Fibroblast of pulmonary artery (primary cell): ENCODE results near the gene APBA1.

Experiments
- DNase-seq: peaks from one replicate; pipeline ENCODE4 v3.0.0-alpha.2; 2010; ENCODE audit warnings: low read depth
- H3K4me3 ChIP-seq: replicated peaks from 2 replicates; pipeline ENCODE4 v1.5.1; 2011; ENCODE audit warnings: low read depth, mild to moderate bottlenecking, control low read depth, low read length, moderate library complexity
- TF ChIP-seq, protein P1 (sequence below): IDR thresholded peaks from 2 replicates; pipeline ENCODE4 v1.5.1; 2011; ENCODE audit warnings: mild to moderate bottlenecking, control low read depth, low read length, inconsistent platforms; ENCODE audit errors: missing control alignments

APBA1 gene

GRCh38 chr9:69674112-69674685 is 2.0 kb upstream of the APBA1 start:
- TF ChIP-seq, protein P1, sequence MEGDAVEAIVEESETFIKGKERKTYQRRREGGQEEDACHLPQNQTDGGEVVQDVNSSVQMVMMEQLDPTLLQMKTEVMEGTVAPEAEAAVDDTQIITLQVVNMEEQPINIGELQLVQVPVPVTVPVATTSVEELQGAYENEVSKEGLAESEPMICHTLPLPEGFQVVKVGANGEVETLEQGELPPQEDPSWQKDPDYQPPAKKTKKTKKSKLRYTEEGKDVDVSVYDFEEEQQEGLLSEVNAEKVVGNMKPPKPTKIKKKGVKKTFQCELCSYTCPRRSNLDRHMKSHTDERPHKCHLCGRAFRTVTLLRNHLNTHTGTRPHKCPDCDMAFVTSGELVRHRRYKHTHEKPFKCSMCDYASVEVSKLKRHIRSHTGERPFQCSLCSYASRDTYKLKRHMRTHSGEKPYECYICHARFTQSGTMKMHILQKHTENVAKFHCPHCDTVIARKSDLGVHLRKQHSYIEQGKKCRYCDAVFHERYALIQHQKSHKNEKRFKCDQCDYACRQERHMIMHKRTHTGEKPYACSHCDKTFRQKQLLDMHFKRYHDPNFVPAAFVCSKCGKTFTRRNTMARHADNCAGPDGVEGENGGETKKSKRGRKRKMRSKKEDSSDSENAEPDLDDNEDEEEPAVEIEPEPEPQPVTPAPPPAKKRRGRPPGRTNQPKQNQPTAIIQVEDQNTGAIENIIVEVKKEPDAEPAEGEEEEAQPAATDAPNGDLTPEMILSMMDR: no peak
- DNase-seq: no peak
- H3K4me3 ChIP-seq: no peak overlapping the region

DNA sequence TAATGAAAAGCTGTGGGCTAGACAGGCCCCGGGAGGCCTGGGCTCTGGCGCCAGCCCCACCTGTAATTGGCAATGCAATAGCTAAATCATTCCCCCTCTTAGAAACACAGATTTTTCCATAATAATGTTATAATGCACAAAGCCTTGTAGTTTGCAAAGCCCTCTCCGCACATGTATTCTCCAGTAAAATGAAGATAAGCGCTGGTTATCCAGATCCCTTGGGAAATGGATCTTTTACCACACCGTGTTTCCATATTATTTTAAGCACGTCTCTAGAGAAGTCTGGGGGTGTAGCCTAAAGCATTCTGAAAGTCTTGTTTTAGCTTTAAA is 1.1 kb upstream of the APBA1 start:
- TF ChIP-seq, protein P1: no peak
- peak overlapping the region; percentile 71 for H3K4me3 ChIP-seq
- no peak for DNase-seq

DNA sequence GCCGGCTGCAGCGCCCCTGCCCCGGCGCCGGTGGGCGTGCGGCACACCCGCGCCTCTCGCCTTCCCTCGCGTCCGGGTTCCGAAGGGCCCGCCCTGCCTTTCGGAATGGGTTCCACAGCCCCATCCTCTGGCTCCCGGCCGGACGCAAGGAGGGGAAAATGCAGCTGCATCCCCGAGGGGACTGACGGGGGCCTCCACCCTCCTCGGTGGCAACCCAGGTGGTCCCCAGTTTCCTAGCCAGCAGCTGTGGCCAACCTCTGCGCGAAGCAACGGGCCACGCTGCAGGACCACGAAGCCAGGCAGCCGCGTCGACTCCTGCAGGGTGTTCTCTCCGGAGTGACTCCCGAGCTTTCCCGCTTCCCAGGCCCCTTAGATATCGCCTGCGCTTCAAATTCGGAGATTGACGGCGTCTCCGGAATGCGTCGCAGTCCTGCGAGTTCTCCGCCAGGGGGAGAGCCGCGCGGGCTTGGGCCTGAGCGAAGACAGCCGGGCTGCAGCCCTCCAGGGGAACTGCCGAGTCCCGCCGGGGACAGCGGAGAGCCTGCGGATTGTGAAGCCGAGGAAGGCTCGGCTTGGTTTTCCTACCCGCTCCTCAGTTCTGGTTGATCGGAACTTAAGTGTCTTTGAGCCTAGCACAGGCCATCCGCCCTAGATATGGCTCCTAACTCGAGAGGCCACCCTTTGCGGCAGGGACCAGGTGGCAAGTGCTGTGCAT is 582 bp upstream of the APBA1 start:
- peak; percentile 89 for DNase-seq
- H3K4me3 ChIP-seq: peak overlapping the region; percentile 71
- TF ChIP-seq, protein P1: peak; percentile 84

DNA sequence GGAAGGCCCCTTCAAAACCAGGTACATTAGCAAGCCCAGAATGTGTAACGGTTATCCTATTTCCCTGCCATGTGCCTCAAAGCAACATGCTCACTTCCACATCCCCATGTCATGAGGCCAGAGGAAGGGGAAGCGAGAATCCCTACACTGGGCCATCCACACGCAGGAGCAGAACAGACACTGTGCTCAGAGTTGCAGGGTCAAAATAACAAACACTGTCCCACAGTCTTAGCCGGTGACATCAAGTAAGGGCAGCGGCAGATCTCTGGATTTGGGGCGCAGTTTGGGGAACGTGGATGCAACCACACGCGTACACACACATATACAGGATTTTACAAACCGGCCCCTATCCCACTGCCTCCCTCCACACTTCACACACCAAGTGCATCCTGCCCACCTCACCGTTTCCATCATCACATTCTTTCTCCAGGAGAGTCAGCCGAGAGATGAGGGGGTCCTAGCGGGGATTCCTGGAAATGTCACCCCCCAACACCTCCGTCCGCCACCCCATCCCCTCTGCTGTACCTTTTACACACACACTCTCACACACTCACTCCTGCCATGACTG is 776 bp downstream of the APBA1 start:
- TF ChIP-seq, protein P1: no peak
- peak overlapping the region; percentile 64 for H3K4me3 ChIP-seq
- no peak for DNase-seq

- no peak for DNase-seq
- TF ChIP-seq, protein P1: no peak
- H3K4me3 ChIP-seq: no peak overlapping the region
Observed at GRCh38 chr9:69667306-69667705, 4.9 kb downstream of the APBA1 start.

- TF ChIP-seq, protein P1: no peak
- H3K4me3 ChIP-seq: no peak overlapping the region
- no peak for DNase-seq
Observed at GRCh38 chr9:69660304-69660703, 11.9 kb downstream of the APBA1 start.
